ENCODE measurements around the gene SART1. TPM values are rescaled to one million over a fixed set of nuclear protein-coding genes. Genes with fewer than 3 reads are reported as not detected.

SART1 gene
- total and polyA plus RNA-seq, 7 donors = 22.2 to 50.0 (median 36.7) TPM

- Histone ChIP-seq H3K9me3 (no peaks in the 10 kb centered on the region), H3K27ac (no peak overlapping the region), H3K36me3 (peaks cover 9 to 19% (median 14%) of the 10 kb centered on the region in 4 donors), H3K27me3 (no peaks in the 10 kb centered on the region), H3K4me3 (no peak overlapping the region), H3K4me1 (no peaks in the 10 kb centered on the region)
- intact Hi-C loops (cut with DNase I) = loop anchor here (10.0 kb wide), 1 partner anchor 278 kb away; no protein-coding TSS in a partner anchor
- TF ChIP-seq POLR2AphosphoS5 (IDR thresholded peaks at IDR 0.05) (no peak), CTCF (IDR thresholded peaks at IDR 0.05) (no peak), POLR2A (IDR thresholded peaks at IDR 0.05) (no peak), EP300 (IDR thresholded peaks at IDR 0.05) (no peak)
- peak; percentile 56 for DNase-seq
- 61 to 80% methylated on average over 22 of the region's 22 CpGs for WGBS, 2 donors
Measured at GRCh38 chr11:65982824-65983588, 21.5 kb downstream of the SART1 start.

- TF ChIP-seq CTCF (IDR thresholded peaks at IDR 0.05) (no peak), EP300 (IDR thresholded peaks at IDR 0.05) (no peak), POLR2AphosphoS5 (IDR thresholded peaks at IDR 0.05) (no peak), POLR2A (IDR thresholded peaks at IDR 0.05) (no peak)
- Histone ChIP-seq H3K36me3 (peaks cover 3 to 13% (median 8%) of the 10 kb centered on the region in 4 donors), H3K4me1 (no peaks in the 10 kb centered on the region), H3K27me3 (no peaks in the 10 kb centered on the region), H3K27ac (no peak overlapping the region), H3K9me3 (no peaks in the 10 kb centered on the region), H3K4me3 (no peak overlapping the region)
- intact Hi-C loops (cut with DNase I) = loop anchor here (10.0 kb wide), 1 partner anchor 279 kb away; no protein-coding TSS in a partner anchor
- no peak for DNase-seq
- WGBS, 2 donors = 82 to 91% methylated on average over 5 of the region's 5 CpGs
Measured at GRCh38 chr11:65983589-65983987, 22.1 kb downstream of the SART1 start.

GRCh38 chr11:65987336-65987735 lies 25.8 kb downstream of the SART1 start:
- no peaks in the 10 kb centered on the region for H3K27me3 ChIP-seq
- peak; percentile 36 for DNase-seq
- WGBS, 2 donors = 80 to 85% methylated on average over 9 of the region's 9 CpGs
- intact Hi-C loops (cut with DNase I) = loop anchor here (5.0 to 10.0 kb wide), 2 partner anchors 210 to 283 kb away; no protein-coding TSS in a partner anchor
- H3K4me1 ChIP-seq = no peaks in the 10 kb centered on the region
- H3K4me3 ChIP-seq = no peak overlapping the region
- H3K27ac ChIP-seq = no peak overlapping the region
- TF ChIP-seq POLR2AphosphoS5 (IDR thresholded peaks at IDR 0.05) (no peak), CTCF (IDR thresholded peaks at IDR 0.05) (no peak), EP300 (IDR thresholded peaks at IDR 0.05) (no peak), POLR2A (IDR thresholded peaks at IDR 0.05) (no peak)
- no peaks in the 10 kb centered on the region for H3K36me3 ChIP-seq
- no peaks in the 10 kb centered on the region for H3K9me3 ChIP-seq

- WGBS, 2 donors = 9 to 23% methylated on average over 10 of the region's 10 CpGs
- Histone ChIP-seq H3K9me3 (no peaks in the 10 kb centered on the region), H3K4me3 (no peak overlapping the region), H3K27ac (peak overlapping the region in 3 of 4 donors; percentile 25 to 38 (median 31)), H3K36me3 (no peaks in the 10 kb centered on the region), H3K27me3 (no peaks in the 10 kb centered on the region), H3K4me1 (no peaks in the 10 kb centered on the region)
- peak; percentile 94 for DNase-seq
- intact Hi-C loops (cut with DNase I) = loop anchor here (1.0 to 10.0 kb wide), 3 partner anchors 105 to 284 kb away; no protein-coding TSS in a partner anchor
- TF ChIP-seq CTCF (IDR thresholded peaks at IDR 0.05) = peak; percentile 87 to 98 (median 94)
- TF ChIP-seq EP300 (IDR thresholded peaks at IDR 0.05) = no peak
- TF ChIP-seq POLR2AphosphoS5 (IDR thresholded peaks at IDR 0.05) = peak in 3 of 4 donors; percentile 21 to 61 (median 48)
Measured at GRCh38 chr11:65988791-65989592, 27.5 kb downstream of the SART1 start.

All from sigmoid colon (tissue), 7 donors.